Nucleus accumbens (tissue), 56 donors: ENCODE data around the gene MN1.

ENCODE experiments used
- DNase-seq, 56 donors: peaks; one replicate each; lab custom pipeline; 2025; lab: John Stamatoyannopoulos, UW

The MN1 gene

DNA sequence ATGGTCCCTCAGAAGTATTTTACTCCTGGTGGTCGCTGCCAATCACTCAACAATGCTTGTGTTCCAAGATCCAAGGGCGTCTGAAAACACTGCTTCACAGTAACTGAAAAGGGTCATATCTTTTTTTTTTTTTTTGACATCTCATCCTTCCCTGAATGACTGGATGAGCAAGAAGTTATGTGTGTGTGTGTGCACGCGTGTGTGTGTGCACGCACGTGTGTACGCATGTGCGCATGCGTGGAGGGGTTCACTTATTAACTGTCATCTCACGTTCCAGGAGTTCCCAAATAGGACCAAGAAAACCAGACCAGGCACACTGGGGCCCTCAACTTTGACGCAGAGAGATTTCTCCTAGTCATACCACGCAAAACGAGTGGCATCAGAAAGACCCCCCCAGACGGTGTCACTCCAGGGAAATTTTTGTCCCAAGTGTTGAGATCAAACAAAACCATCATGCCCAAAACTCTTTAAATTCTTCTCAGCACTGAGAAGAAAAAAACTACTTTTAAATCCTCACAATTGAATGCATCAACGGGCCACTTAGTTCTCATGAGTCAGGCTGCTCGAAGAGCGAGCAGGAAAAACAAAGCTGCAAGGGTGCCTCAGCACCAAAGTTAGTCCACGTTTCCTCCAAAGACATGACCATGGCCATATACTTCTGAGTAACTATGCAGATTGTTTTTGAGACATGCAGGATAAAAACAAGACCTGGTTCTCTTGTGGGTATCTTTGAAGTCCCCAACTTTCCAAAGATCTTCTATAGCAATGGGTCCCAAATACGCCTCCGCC is 12.9 kb downstream of the MN1 start:
- peak in 2 of 56 donors; percentile 37 to 40 for DNase-seq

DNA sequence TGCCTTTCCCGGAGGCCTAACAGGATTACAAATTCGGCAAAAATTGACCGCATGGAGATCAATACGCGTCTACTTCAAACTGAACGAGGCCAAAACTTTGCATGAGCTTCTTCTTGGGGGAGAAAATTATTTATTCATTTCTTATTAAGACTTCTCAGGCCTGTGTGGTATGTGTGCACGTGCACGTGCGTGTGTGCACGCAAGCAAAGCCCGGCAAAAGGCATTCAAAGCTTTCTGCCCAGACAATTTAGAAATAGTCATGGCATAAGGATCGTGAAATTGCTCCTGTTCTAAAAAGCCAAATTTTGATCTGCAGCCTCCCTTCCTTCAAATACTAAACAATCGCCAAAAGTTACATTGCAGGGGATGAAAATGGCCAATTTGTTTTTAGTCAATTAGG is 14.6 kb downstream of the MN1 start:
- DNase-seq = no peak

DNA sequence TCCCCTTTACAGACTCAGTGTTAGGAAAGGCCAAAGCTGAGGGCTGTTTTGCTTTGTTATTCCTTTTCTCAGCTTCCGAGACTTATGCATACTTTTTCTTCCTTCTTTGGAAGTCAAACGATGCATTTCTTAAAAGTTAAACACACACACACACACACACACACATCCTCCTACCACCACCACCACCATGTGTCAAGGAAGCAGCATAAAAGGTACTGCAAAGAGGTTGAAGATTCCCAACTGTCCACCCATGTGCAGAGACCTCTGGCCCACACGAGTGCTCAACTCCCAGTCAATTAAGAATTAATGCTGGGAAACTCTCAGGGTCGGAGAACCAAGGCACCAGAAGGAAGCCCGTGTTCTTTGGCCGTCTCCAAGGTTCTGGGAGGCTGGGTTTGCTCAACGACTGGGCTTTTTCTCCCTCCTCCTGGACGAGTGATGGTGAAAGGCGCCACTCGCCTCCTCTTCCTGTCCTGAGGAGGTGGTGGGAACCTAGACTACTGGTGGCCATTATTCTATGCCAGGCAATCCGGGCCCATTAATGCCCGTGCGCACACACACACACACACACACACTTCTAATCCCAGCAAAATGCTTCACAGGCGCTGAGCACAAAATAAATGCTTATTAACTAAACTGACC is 15.1 kb downstream of the MN1 start:
- no peak for DNase-seq

DNA sequence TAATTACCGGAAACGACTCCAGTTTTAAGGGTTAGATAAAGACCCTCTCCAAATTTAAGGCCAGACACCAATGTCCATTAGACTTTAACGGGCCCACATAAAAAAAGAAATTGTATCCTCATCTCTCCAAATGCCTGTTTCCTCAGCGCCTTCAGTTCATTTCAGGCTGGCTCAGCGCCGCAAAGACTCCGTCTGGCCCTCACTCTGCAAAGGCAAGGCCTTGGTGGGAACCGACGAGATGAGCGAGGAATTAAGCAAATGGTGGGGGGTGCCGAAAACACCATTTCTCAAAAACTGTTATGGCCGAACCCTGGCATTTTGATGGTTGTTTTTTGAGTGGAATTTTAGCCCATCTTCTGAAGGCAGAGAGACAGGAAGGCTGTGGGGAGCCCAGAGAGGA is 15.7 kb downstream of the MN1 start:
- DNase-seq = no peak

DNA sequence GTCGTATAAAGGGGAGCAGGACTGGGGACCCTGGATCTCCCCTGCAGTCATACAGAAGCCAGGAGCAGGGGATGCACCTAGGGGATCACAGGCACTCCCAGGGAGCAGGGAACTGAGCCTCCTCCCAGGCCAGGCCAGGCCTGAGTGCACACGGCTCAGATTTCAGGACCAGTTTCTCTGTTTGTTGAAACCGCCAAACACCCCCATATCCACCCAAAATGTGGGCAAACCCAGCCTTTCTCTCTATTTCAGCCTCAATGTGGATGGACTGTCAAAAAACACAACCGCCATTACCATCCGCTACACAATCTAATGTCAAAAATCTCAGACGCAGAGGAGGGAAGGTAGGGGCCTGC is 17.5 kb downstream of the MN1 start:
- DNase-seq = peak in 1 of 56 donors; percentile 30

DNA sequence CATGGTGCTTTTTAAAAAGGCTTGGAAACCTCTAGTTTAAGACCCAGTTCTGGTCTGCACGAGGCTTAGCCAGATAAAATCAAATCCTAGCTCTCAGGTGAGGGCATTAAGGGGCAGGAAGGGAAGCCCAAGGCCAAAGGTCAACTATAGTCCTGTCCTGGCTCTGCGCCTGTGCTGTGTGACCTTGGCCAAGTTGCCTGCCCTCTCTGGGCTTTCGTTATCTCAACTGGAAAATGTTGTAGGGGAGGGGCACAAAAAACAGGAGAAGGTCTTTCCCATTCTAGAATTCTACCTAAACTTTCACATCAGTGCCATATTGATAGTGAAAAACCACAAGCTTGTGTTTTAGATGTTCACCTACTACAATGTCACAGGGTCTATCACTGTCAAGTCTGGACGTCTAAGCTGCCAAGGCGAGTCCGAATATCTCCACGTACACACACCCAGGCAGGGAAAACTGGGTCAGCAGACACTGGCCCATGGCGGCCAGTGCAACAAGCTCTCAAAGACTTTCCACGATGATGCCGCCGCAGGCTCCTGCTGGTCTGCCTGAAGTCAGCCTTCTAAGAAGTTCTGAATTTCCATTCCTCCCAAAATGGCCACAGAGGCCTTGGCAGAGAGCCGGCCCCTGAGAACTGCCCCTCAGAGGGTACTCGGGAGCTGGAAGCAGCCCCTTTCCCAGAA is 18.0 kb downstream of the MN1 start:
- peak in 1 of 56 donors; percentile 19 for DNase-seq

DNA sequence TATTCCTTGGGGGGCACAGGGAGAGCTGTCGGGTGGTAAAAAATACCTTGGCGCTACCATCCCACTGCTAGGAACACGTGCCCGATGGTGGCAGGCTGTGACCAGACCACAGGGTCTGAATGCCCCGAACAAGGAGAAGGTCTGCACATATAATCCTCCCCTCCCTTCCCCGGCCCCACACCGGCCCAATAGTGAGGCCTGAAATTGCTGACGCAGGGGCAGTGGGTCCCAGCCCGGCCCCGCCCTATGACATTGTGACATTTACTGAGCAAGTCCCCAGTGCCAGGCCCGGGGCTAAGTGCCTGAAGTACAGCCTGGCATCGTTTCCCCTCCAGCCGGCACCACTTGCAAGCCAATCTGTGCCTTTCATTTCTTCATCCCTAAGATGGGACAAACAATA is 19.5 kb downstream of the MN1 start:
- peak in 5 of 56 donors; percentile 35 to 71 (median 54) for DNase-seq

DNA sequence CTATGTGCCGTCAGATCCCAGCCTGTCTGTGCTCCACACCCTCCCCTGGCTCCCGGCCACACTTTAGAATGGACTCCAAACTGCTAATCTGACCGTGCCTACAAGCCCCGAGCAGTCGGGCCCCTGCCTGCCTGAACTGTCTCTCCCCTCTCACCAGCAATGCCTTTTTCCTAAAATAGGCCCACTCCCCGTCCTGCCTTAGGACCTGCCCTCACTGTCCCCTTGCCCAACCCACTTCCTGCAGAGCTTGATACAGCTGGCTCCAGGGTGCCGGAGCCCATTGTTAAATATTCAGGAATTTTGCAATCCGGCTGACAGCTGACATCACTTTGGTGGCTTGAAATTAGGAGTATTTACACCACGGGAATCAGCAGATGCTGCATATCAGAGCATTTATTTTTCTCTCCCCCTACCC is 21.4 kb downstream of the MN1 start:
- DNase-seq = no peak

DNA sequence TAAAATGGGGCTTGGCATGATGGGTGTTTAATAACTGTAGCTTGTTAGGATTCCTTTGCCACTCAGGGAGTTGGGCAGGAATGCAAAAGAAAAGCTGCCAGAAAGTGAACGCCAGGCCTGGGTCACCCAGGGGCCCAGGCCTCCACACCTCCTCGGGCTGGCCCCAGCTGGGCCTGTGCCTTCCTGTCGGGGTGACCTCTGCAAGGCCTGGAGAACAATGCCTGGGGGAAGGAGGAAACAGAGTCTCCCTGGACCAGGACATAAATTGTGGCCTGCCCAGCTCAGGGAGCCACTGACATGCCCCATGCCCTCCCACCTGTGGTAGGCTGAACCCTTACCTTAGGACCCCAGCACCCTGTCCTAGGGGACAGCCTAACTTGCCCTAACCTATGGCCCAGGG is 21.9 kb downstream of the MN1 start:
- no peak for DNase-seq

DNA sequence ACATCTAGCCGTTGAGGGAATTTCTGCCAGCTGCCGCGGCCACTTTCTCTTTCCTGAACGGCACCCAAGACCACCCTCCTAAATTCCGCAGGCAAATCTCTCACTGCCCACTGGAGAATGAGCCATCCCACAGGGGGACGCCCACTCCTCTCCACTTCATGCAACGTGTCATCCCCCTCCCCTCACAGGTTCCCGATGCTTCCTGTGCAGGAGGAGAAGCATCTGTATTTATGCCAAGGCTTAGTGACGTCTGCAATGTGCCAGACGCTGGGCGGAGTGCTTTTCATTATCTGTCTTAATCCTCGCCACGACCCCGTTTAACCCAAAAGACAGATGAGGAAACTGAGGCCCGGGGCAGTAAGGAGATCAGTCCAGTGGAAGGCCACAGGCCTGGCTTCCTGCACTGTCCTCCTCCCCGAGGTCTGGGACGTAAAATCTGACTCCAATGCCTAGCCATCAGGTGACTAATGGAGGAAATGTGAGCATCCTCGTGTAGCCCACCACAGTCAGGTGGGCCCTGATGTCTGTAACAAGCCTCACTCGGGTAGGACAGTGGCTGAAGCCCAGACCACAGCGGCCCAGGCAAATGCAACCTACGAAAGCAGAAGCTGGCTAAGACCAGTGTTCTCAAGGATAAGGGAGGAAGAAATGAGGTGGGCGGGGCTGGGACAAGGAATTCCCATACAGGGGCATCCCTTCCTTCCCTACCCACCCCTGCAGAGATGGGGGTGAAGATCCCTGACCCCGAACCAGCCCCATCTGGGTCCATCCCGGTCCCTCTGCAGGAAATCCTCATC is 23.1 kb downstream of the MN1 start:
- peak in 15 of 56 donors; percentile 20 to 66 (median 51) for DNase-seq

DNA sequence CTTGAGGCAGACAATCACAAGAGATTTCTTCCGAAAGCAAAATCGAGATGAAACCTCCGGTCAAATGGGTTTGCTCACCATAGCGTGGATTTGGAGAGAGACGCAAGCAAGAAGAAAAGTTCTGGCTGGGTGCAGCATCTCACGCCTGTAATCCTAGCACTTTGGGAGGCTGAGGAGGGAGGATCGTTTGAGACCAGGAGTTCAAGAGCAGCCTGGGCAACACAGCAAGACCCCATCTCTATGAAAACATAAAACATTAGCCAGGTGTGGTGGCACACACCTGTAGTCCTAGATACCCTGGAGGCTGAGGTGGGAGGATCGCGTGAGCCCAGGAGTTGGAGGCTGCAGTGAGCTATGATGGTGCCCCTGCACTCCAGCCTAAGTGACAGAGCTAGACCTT is 24.4 kb downstream of the MN1 start:
- DNase-seq = no peak

DNA sequence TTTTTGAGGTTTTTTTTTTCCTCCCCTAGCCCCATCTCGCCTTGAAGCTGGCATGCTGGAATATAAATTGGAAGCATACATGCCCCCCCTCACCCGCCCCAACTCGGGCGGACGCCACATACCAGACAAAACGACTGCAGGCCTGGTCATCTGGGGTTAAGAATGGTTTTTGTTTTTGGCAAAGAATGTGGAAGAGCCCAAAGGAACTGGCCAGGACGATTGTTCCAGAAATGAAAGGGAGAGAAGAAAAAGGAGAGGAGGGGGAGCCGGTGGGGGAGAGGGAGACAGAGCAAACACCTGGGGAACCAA is 25.0 kb downstream of the MN1 start:
- DNase-seq = no peak

DNA sequence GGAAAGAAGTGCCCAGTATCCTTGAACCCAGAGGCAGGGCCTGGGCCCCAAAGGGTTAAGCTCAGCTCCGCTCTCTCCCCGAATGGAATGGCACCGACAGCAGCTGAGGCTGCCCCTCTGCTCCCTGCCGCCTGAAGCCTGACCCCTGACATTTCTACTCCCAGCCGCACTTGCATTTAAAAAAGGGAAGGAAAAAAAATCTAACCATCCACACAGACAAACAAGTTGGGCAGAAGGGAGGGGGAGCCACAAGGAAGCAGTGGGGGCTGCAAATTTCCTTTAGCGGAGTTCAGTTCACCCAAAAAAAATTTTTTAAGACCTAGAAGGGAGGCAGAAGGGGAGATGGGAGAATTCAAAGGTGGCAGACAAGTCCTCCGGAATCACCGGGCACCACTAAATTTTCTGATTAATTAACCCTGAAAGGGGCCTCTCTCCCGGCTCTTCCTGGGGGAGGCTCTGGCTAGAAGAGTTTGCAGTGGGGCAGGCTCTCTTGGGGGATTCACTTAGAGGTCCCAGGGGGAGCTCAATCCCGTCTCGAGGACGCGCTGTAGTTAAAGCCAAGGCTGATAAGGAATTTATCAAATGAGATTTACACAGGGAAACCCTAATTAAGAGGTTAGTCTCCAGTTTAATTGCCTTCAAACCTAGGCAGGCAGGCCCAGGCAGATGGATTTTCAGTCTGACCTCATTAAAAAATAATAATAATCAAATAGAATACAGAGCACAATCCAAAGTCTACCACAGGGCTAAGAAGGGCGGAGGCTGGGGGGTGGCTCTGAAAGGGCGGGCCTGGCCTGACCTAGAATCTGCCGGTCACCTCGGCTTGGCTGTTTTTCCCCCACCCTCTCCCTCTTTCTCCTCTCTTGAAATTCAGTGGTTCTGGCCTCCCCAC is 25.6 kb downstream of the MN1 start:
- DNase-seq = no peak

DNA sequence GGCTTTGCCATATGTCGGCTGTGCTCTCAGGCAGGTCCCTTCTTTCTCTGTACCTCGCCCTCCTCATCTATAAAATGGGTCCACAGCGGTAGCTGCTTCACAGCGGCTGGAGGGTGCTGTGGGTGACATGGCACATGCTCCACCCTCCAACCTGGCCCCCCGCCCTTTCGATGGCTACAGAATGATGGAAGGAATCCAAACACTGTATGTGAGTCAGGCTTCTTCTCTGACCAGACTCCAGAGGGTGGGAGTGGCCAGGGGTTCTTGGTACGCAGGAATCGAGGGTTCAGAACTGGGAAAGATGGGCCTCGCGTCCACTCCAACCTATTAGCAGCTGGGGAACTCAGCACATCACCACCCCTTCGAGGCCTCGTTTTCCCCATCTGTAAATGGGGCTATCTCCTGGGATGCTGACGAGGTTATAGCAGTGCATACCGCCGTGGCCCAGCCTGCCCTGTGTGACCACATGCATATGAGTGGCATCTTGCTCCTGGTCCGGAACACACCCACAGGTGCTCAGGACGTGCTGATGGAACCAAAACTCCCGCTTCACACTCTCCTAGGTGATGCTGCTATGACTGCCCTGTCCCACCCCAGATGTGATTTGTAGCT is 26.4 kb downstream of the MN1 start:
- no peak for DNase-seq

DNA sequence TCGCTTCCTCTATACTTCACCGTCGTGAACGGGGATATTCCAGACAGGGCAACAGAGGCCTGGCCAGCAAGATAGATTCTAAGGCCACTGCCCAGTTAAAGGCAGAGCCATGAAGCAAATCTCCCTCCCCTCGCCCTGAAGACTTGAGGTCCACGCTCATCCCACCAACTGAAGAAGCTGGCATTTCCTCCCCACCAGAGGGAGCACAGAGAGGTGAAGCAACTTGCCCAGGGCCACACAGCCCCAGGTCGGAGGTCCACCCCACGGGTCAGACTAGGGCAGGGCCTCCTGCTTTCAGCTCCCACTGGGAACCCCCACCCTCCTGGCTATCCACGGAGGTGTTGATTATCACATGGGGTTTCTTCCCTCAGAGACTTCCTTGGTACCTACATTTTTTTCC is 27.4 kb downstream of the MN1 start:
- DNase-seq = no peak

DNA sequence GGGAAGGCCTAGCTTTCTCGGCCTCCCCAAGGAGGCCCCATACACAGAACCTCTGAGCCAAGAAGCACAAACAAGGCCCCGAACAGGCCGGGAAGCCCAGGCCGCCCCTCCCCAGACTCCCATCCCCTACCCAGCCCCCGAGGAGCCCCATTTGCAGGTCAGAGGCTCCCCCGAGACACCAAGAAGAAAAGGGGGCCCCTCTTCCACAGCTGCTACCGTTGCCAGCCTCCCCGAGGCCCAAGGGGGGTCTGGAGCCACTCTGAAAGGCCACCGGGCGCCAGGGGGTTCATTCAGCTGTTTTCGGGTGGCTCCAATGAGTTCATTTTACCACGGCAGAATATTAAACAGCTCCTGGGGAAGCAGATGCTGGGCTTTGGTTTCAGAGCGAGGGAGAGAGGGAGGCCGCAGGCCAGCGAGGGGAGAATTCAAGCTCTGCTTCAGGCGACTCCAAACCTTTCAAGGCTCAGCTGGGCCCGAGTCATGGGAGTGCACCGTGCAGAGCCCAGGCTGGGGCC is 28.5 kb downstream of the MN1 start:
- peak in 8 of 56 donors; percentile 22 to 39 (median 34) for DNase-seq

DNA sequence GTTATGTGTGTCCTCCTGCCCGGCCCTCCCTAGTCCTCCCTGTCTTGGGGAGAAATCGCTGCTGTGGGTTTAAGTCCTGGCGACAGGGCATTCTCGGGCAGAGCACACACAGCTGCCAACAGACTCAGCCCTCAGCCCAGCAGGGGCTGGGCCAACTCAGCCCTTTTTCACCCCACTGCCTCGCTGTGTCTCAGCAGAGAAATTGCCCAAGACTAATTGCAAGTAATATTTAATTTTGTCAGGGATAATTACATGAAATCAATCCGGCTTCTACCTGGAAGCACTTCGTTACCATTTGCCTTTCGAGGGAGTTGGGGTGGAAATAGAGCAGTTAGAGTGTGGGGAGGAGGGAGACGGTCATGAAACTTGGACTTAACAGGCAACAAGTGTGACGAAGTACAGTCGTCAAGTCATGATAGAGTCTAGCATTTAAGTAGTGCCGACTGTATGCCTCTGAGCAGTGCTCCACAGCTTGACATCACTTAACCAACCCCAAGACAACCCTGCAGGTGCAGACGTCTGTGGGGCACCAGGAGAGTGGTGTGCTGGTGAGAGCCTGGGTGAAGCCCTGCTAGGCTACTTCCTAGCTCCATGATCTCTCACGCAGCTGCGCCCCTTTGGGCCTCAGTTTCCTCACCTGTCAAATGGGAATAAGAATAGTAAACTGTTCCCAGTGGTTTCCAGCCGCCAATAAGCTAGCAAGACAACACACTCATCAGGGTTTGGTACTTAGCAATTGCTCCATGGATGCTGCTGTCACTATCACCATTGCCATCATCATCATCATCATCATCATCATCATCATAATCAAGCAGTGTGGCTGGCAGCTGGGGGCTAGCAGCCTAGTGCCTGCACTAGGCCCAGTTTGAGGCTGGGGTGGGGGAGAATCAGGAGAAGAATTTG is 29.2 kb downstream of the MN1 start:
- DNase-seq = peak in 6 of 56 donors; percentile 13 to 23 (median 19)

DNA sequence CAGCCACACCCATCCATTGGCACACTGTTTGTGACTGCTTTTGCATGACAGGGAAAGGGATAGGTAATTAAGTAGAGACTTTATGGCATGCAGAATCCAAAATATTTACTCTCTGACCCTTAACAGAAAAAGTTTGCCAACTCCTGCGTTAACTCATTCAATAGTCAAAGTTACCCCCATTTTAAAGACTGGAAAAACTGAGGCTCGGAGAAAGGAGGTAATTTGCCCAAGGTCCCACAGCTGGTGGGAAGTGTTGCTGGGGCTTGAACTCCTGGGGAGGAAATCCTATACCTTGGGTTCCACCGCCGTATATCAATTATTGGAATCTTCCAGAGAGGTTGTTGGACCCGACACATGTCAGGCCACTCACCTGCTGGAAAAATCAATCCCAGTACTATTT is 29.9 kb downstream of the MN1 start:
- DNase-seq = no peak
